Panc1 (cell line): ENCODE measurements around the gene STK39. TPM values are rescaled to one million over a fixed set of nuclear protein-coding genes. Genes with fewer than 3 reads are reported as not detected.

ENCODE experiments used
- ATAC-seq: fragments of 200-7000 bp; cut with Tn5 transposase; 2 replicates; pipeline ENCODE4 v1.9.1; 2020; ENCODE audit warnings: mild to moderate bottlenecking, moderate library complexity
- BruUV-seq: library from RNA; stranded (reverse); fragments of 400-500 nt; replicated peaks from 2 replicates; lab custom pipeline; 2021; lab: Mats Ljungman, UMichigan
- CTCF ChIA-PET: fragments of 300-600 bp; sonication (Branson Sonifier 250); formaldehyde crosslinking; loops from one replicate; lab custom pipeline; 2022; ENCODE audit warnings: antibody characterized with exemption; lab: Charles Lee
- POLR2A ChIA-PET: fragments of 300-600 bp; sonication (Branson Sonifier 250); formaldehyde crosslinking; loops from one replicate; lab custom pipeline; 2022; ENCODE audit warnings: antibody characterized with exemption; lab: Charles Lee
- DNase-seq: peaks from one replicate; pipeline ENCODE4 v3.0.0-alpha.2; 2010; ENCODE audit warnings: low read depth, low spot score
- H3K27ac ChIP-seq: 2 replicates; pipeline ENCODE4 v1.5.1; 2011; ENCODE audit warnings: mild to moderate bottlenecking, low read length, inconsistent platforms
- H3K27me3 ChIP-seq: fragments of 200-500 bp; sonication (Bioruptor generic); 2 replicates; pipeline ENCODE4 v1.6.0; 2014; ENCODE audit warnings: low read length, inconsistent platforms; ENCODE audit not compliant: control insufficient read depth, insufficient read depth
- H3K36me3 ChIP-seq: fragments of 200-500 bp; sonication (Bioruptor generic); 2 replicates; pipeline ENCODE4 v1.5.1; 2014; ENCODE audit warnings: inconsistent platforms, mild to moderate bottlenecking, low read length, moderate library complexity; ENCODE audit not compliant: control insufficient read depth, insufficient read depth
- H3K4me1 ChIP-seq: 2 replicates; pipeline ENCODE4 v1.5.1; 2011; ENCODE audit warnings: inconsistent platforms, mild to moderate bottlenecking, low read length, moderate library complexity; ENCODE audit not compliant: control insufficient read depth, insufficient read depth
- H3K4me3 ChIP-seq, 2 experiments: 2 replicates each; pipeline ENCODE4 v1.5.1; 2011 to 2012; ENCODE audit warnings: low read depth in 2 of 2, low read length in 2 of 2, mild to moderate bottlenecking in 2 of 2, inconsistent platforms in 1 of 2, moderate library complexity in 1 of 2
- H3K9me3 ChIP-seq: fragments of 200-500 bp; sonication (Bioruptor generic); 2 replicates; pipeline ENCODE4 v1.5.1; 2014; ENCODE audit warnings: low read depth, mild to moderate bottlenecking, inconsistent platforms, low read length, moderate library complexity; ENCODE audit not compliant: control insufficient read depth, insufficient read depth
- CTCF ChIP-seq: fragments of 450-650 bp; IDR thresholded peaks from 2 replicates; pipeline ENCODE4 v1.5.1; 2017; ENCODE audit warnings: mild to moderate bottlenecking
- POLR2AphosphoS5 ChIP-seq: IDR thresholded peaks from 2 replicates; pipeline ENCODE4 v1.6.1; 2012; ENCODE audit warnings: mild to moderate bottlenecking, low read depth, low read length, moderate library complexity
- REST ChIP-seq, 2 experiments: IDR thresholded peaks; 2 replicates each; pipeline ENCODE4 v1.6.1; 2011 to 2012; ENCODE audit warnings: low read depth in 2 of 2, control low read depth in 1 of 2, low read length in 1 of 2, mild to moderate bottlenecking in 1 of 2, moderate library complexity in 1 of 2; ENCODE audit not compliant: insufficient read depth in 1 of 2
- SIN3A ChIP-seq: IDR thresholded peaks from 2 replicates; pipeline ENCODE4 v1.6.1; 2012; ENCODE audit warnings: low read depth, mild to moderate bottlenecking, low read length, moderate library complexity, borderline replicate concordance; ENCODE audit not compliant: insufficient read depth
- TCF7L2 ChIP-seq: IDR thresholded peaks from 2 replicates; pipeline ENCODE4 v1.6.1; 2011; ENCODE audit warnings: mild to moderate bottlenecking, low read depth, low read length, inconsistent platforms
- in situ Hi-C: cut with HindIII; loops from 2 replicates; pipeline ENCODE4 v1.10.0; 2016; ENCODE audit warnings: low sequenced_read_pairs, low pct_unique_long_range_greater_than_20kb
- intact Hi-C: fragments of 100-400 bp; cut with micrococcal nuclease; formaldehyde crosslinking; loops from one replicate; pipeline ENCODE4 v1.10.0; 2022; ENCODE audit not compliant: unreplicated experiment
- total RNA-seq: library from RNA; stranded (reverse); gene quantifications from one replicate; pipeline ENCODE4 v1.2.1, GENCODE V29; 2021; ENCODE audit not compliant: unreplicated experiment

Gene STK39
- total RNA-seq, 1 experiment from 2014 or later = 14.0 TPM

GRCh38 chr2:168037778-168038177 is 209.6 kb downstream of the STK39 start:
- no peak overlapping the region for H3K4me3 ChIP-seq
- POLR2A ChIA-PET = no interaction called here
- no peaks in the 10 kb centered on the region for H3K36me3 ChIP-seq
- no TSS peak for BruUV-seq
- ATAC-seq (no peak), DNase-seq (no peak)
- in situ Hi-C loops = no loop called here
- H3K27me3 ChIP-seq = no peaks in the 10 kb centered on the region
- no peak overlapping the region for H3K27ac ChIP-seq
- intact Hi-C loops = no loop called here
- TF ChIP-seq REST (IDR thresholded peaks at IDR 0.05; ENCODE audit: insufficient read depth in 1 of 2, low read depth in 2 of 2, low read length in 1 of 2) (no peak), TCF7L2 (no peak), CTCF (no peak), SIN3A (no peak), POLR2AphosphoS5 (no peak)
- no peaks in the 10 kb centered on the region for H3K4me1 ChIP-seq
- H3K9me3 ChIP-seq = no peaks in the 10 kb centered on the region
- CTCF ChIA-PET = no interaction called here

- no peaks in the 10 kb centered on the region for H3K4me1 ChIP-seq
- BruUV-seq = no TSS peak
- H3K9me3 ChIP-seq = no peaks in the 10 kb centered on the region
- intact Hi-C loops (no loop called here), in situ Hi-C loops (no loop called here)
- no peaks in the 10 kb centered on the region for H3K27me3 ChIP-seq
- ChIA-PET POLR2A (no interaction called here), CTCF (no interaction called here)
- H3K4me3 ChIP-seq = no peak overlapping the region
- no peaks in the 10 kb centered on the region for H3K36me3 ChIP-seq
- DNase-seq (no peak), ATAC-seq (no peak)
- TF ChIP-seq SIN3A (no peak), CTCF (no peak), REST (IDR thresholded peaks at IDR 0.05; ENCODE audit: insufficient read depth in 1 of 2, low read depth in 2 of 2, low read length in 1 of 2) (no peak), POLR2AphosphoS5 (no peak), TCF7L2 (no peak)
- H3K27ac ChIP-seq = no peak overlapping the region
Measured at GRCh38 chr2:168035458-168035857, 211.9 kb downstream of the STK39 start.
